ENCODE measurements around the gene MAPKAPK3.

The MAPKAPK3 gene

GRCh38 chr3:50607271-50608091 lies 9.5 kb upstream of the MAPKAPK3 start:
- peaks cover 75% of the 10 kb centered on the region for H3K27me3 ChIP-seq (ENCODE audit: control insufficient read depth, low read length)
- H3K4me3 ChIP-seq (ENCODE audit: low read length) = no peak overlapping the region
- H3K4me2 ChIP-seq (ENCODE audit: low read length) = no peak overlapping the region
- TF ChIP-seq, protein P1, sequence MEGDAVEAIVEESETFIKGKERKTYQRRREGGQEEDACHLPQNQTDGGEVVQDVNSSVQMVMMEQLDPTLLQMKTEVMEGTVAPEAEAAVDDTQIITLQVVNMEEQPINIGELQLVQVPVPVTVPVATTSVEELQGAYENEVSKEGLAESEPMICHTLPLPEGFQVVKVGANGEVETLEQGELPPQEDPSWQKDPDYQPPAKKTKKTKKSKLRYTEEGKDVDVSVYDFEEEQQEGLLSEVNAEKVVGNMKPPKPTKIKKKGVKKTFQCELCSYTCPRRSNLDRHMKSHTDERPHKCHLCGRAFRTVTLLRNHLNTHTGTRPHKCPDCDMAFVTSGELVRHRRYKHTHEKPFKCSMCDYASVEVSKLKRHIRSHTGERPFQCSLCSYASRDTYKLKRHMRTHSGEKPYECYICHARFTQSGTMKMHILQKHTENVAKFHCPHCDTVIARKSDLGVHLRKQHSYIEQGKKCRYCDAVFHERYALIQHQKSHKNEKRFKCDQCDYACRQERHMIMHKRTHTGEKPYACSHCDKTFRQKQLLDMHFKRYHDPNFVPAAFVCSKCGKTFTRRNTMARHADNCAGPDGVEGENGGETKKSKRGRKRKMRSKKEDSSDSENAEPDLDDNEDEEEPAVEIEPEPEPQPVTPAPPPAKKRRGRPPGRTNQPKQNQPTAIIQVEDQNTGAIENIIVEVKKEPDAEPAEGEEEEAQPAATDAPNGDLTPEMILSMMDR (IDR thresholded peaks at IDR 0.05; ENCODE audit: low read depth, low read length, poor library complexity, severe bottlenecking) = no peak
- TF ChIP-seq EZH2phosphoT487 (IDR thresholded peaks at IDR 0.05; ENCODE audit: borderline replicate concordance, low read length) = no peak
- H3K27ac ChIP-seq (ENCODE audit: low read depth, low read length) = no peak overlapping the region
- H3K79me2 ChIP-seq (ENCODE audit: control insufficient read depth, low read length) = no peaks in the 10 kb centered on the region
- peaks cover 14% of the 10 kb centered on the region for H3K4me1 ChIP-seq (ENCODE audit: control insufficient read depth, low read length)
- peaks cover 10% of the 10 kb centered on the region for H4K20me1 ChIP-seq (ENCODE audit: control insufficient read depth, insufficient read depth, low read depth, low read length)
- H3K9me2 ChIP-seq (replicated peaks; ENCODE audit: control insufficient read depth, low read length) = no peaks in the 10 kb centered on the region
- H3F3A ChIP-seq (ENCODE audit: control insufficient read depth, insufficient read depth) = peaks cover 3% of the 10 kb centered on the region
- H3K36me3 ChIP-seq (ENCODE audit: control insufficient read depth, low read length) = no peaks in the 10 kb centered on the region
- H3K9me3 ChIP-seq (ENCODE audit: control insufficient read depth, insufficient read depth, low read length) = no peaks in the 10 kb centered on the region

GRCh38 chr3:50608278-50608677 lies 8.7 kb upstream of the MAPKAPK3 start:
- no peak overlapping the region for H3K4me2 ChIP-seq (ENCODE audit: low read length)
- H3K9me3 ChIP-seq (ENCODE audit: control insufficient read depth, insufficient read depth, low read length) = no peaks in the 10 kb centered on the region
- no peaks in the 10 kb centered on the region for H3K9me2 ChIP-seq (replicated peaks; ENCODE audit: control insufficient read depth, low read length)
- H3K79me2 ChIP-seq (ENCODE audit: control insufficient read depth, low read length) = no peaks in the 10 kb centered on the region
- peaks cover 83% of the 10 kb centered on the region for H3K27me3 ChIP-seq (ENCODE audit: control insufficient read depth, low read length)
- H3K4me1 ChIP-seq (ENCODE audit: control insufficient read depth, low read length) = peaks cover 14% of the 10 kb centered on the region
- TF ChIP-seq, protein P1 (IDR thresholded peaks at IDR 0.05; ENCODE audit: low read depth, low read length, poor library complexity, severe bottlenecking) = no peak
- no peak for TF ChIP-seq EZH2phosphoT487 (IDR thresholded peaks at IDR 0.05; ENCODE audit: borderline replicate concordance, low read length)
- H3K4me3 ChIP-seq (ENCODE audit: low read length) = no peak overlapping the region
- no peaks in the 10 kb centered on the region for H3K36me3 ChIP-seq (ENCODE audit: control insufficient read depth, low read length)
- peaks cover 10% of the 10 kb centered on the region for H4K20me1 ChIP-seq (ENCODE audit: control insufficient read depth, insufficient read depth, low read depth, low read length)
- H3F3A ChIP-seq (ENCODE audit: control insufficient read depth, insufficient read depth) = peaks cover 11% of the 10 kb centered on the region
- no peak overlapping the region for H3K27ac ChIP-seq (ENCODE audit: low read depth, low read length)

- no peaks in the 10 kb centered on the region for H3K36me3 ChIP-seq (ENCODE audit: control insufficient read depth, low read length)
- peaks cover 14% of the 10 kb centered on the region for H3K4me1 ChIP-seq (ENCODE audit: control insufficient read depth, low read length)
- no peaks in the 10 kb centered on the region for H3K9me2 ChIP-seq (replicated peaks; ENCODE audit: control insufficient read depth, low read length)
- peaks cover 81% of the 10 kb centered on the region for H3K27me3 ChIP-seq (ENCODE audit: control insufficient read depth, low read length)
- peaks cover 13% of the 10 kb centered on the region for H3F3A ChIP-seq (ENCODE audit: control insufficient read depth, insufficient read depth)
- H4K20me1 ChIP-seq (ENCODE audit: control insufficient read depth, insufficient read depth, low read depth, low read length) = peaks cover 15% of the 10 kb centered on the region
- no peak for TF ChIP-seq EZH2phosphoT487 (IDR thresholded peaks at IDR 0.05; ENCODE audit: borderline replicate concordance, low read length)
- TF ChIP-seq, protein P1 (IDR thresholded peaks at IDR 0.05; ENCODE audit: low read depth, low read length, poor library complexity, severe bottlenecking) = no peak
- H3K9me3 ChIP-seq (ENCODE audit: control insufficient read depth, insufficient read depth, low read length) = no peaks in the 10 kb centered on the region
- H3K4me3 ChIP-seq (ENCODE audit: low read length) = no peak overlapping the region
- H3K27ac ChIP-seq (ENCODE audit: low read depth, low read length) = no peak overlapping the region
- H3K4me2 ChIP-seq (ENCODE audit: low read length) = no peak overlapping the region
- H3K79me2 ChIP-seq (ENCODE audit: control insufficient read depth, low read length) = no peaks in the 10 kb centered on the region
Observed at GRCh38 chr3:50609071-50609762, 7.7 kb upstream of the MAPKAPK3 start.

All from DOHH2 (cell line).